HL-60 (cell line): Measurements from ENCODE around the gene DDR2.
"Not testable (repeated sequence)": the region's sequence is repeated elsewhere in the genome, so short reads cannot be mapped to it uniquely, and the experiment has no call there.

Source experiments
- DNase-seq, 2 experiments: peaks; one replicate each; pipeline ENCODE4 v3.0.0-alpha.2; 2010 to 2020; ENCODE audit warnings: low read depth in 1 of 2, low spot score in 1 of 2
- H3K27ac ChIP-seq: fragments of 250-450 bp; sonication (Bioruptor Pico); replicated peaks from 2 replicates; pipeline ENCODE4 v1.5.1; 2020; ENCODE audit warnings: mild to moderate bottlenecking, moderate library complexity
- H3K27me3 ChIP-seq: fragments of 250-450 bp; sonication (Bioruptor Pico); 2 replicates; pipeline ENCODE4 v1.5.1; 2021; ENCODE audit warnings: mild to moderate bottlenecking, moderate library complexity; ENCODE audit not compliant: insufficient read depth, poor library complexity, severe bottlenecking
- H3K4me3 ChIP-seq: replicated peaks from 2 replicates; pipeline ENCODE4 v1.5.1; 2011; ENCODE audit warnings: mild to moderate bottlenecking, control low read depth, low read length; ENCODE audit not compliant: insufficient read depth
- GABPA ChIP-seq: IDR thresholded peaks from 2 replicates; pipeline ENCODE4 v1.6.1; 2012; ENCODE audit warnings: low read depth
- POLR2AphosphoS5 ChIP-seq: IDR thresholded peaks from 2 replicates; pipeline ENCODE4 v1.6.1; 2012; ENCODE audit warnings: low read depth
- SPI1 ChIP-seq: IDR thresholded peaks from 2 replicates; pipeline ENCODE4 v1.6.1; 2012; ENCODE audit warnings: low read depth, mild to moderate bottlenecking, borderline replicate concordance
- long read RNA-seq: library from polyadenylated mRNA; unstranded; transcript quantifications from one replicate; pipeline ENCODE4 v2.0.0, GENCODE V29; 2020
- TF ChIP-seq, protein P1 (sequence below): IDR thresholded peaks from one replicate; pipeline ENCODE4 v1.5.1; 2011; ENCODE audit warnings: low read length, control low read depth, inconsistent platforms; ENCODE audit not compliant: insufficient read depth
- TF ChIP-seq, protein P2 (sequence below): IDR thresholded peaks from 2 replicates; pipeline ENCODE4 v1.6.1; 2012; ENCODE audit warnings: low read depth; ENCODE audit not compliant: insufficient replicate concordance

The DDR2 gene
- long read RNA-seq, result 0 reads

DNA sequence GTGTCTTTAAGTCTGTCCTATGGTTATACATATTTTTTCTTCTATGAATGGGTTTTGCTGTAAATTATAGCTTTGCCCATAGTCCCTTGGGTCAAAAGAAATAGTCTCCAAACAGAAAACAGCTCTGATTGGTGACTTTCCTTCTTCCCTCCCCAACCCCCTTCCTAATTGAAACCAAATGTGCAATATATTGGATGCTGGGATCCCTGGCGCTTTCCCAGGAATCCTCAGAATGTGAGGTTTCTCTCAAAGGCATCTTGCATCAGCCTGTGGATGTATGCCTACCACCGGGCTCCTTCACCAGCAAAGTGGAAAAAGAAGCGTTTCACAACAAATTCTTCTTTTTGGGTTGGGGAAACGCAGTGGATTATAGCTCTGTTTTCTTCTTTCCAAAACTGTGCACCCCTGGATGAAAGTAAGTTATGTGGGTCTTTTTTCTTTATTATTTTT lies at the start of gene DDR2:
Gene DDR2 (plus strand): TSS at position 248 of the 450 bp plus-strand sequence. CDS start 86,600 bp downstream, outside the sequence.
- H3K27ac ChIP-seq, result no peak within 1 kb of the TSS

DNA sequence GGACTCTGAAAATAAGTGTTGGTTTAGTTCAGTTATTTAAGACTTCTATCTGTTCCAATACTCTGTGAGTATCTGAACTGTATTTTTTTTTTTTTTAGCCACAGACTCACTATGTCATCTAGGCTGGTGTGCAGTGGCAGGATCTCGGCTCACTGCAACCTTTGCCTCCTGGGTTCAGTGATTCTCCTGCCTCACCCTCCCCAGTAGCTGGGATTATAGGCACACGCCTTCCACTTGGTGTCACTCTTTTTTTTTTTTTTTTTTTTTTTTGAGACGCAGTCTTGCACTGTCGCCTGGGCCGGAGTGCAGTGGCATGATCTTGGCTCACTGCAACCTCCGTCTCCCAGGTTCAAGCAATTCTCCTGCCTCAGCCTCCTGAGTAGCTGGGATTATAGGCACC lies 49.4 kb upstream of the DDR2 start:
- not testable (repeated sequence) for DNase-seq, H3K27me3 ChIP-seq, H3K4me3 ChIP-seq, H3K27ac ChIP-seq

More for the DNA sequence above, at the start of gene DDR2:
- Histone ChIP-seq H3K4me3 (no peak within 1 kb of the TSS), H3K27me3 (no peaks in the 10 kb centered on the region)
- DNase-seq, result no peak
- TF ChIP-seq SPI1, result no peak
- TF ChIP-seq, protein P1, sequence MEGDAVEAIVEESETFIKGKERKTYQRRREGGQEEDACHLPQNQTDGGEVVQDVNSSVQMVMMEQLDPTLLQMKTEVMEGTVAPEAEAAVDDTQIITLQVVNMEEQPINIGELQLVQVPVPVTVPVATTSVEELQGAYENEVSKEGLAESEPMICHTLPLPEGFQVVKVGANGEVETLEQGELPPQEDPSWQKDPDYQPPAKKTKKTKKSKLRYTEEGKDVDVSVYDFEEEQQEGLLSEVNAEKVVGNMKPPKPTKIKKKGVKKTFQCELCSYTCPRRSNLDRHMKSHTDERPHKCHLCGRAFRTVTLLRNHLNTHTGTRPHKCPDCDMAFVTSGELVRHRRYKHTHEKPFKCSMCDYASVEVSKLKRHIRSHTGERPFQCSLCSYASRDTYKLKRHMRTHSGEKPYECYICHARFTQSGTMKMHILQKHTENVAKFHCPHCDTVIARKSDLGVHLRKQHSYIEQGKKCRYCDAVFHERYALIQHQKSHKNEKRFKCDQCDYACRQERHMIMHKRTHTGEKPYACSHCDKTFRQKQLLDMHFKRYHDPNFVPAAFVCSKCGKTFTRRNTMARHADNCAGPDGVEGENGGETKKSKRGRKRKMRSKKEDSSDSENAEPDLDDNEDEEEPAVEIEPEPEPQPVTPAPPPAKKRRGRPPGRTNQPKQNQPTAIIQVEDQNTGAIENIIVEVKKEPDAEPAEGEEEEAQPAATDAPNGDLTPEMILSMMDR, result no peak
- no peak for TF ChIP-seq GABPA
- TF ChIP-seq, protein P2, sequence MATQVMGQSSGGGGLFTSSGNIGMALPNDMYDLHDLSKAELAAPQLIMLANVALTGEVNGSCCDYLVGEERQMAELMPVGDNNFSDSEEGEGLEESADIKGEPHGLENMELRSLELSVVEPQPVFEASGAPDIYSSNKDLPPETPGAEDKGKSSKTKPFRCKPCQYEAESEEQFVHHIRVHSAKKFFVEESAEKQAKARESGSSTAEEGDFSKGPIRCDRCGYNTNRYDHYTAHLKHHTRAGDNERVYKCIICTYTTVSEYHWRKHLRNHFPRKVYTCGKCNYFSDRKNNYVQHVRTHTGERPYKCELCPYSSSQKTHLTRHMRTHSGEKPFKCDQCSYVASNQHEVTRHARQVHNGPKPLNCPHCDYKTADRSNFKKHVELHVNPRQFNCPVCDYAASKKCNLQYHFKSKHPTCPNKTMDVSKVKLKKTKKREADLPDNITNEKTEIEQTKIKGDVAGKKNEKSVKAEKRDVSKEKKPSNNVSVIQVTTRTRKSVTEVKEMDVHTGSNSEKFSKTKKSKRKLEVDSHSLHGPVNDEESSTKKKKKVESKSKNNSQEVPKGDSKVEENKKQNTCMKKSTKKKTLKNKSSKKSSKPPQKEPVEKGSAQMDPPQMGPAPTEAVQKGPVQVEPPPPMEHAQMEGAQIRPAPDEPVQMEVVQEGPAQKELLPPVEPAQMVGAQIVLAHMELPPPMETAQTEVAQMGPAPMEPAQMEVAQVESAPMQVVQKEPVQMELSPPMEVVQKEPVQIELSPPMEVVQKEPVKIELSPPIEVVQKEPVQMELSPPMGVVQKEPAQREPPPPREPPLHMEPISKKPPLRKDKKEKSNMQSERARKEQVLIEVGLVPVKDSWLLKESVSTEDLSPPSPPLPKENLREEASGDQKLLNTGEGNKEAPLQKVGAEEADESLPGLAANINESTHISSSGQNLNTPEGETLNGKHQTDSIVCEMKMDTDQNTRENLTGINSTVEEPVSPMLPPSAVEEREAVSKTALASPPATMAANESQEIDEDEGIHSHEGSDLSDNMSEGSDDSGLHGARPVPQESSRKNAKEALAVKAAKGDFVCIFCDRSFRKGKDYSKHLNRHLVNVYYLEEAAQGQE, result no peak
- TF ChIP-seq POLR2AphosphoS5, result no peak

DNA sequence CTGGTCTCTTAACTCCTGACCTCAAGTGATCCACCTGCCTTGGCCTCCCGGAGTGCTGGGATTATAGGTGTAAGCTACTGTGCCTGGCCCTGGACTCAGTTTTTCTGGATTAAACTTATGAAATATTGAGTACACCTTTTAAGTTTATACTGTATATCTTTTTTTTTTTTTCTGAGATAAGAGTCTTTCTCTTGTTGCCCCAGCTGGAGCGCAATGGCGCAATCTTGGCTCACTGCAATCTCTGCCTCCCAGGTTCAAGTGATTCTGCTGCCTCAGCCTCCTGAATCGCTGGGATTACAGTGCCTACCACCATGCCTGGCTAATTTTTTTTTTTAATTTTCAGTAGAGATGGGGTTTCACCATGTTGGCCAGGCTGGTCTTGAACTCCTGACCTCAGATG lies 47.2 kb upstream of the DDR2 start:
- not testable (repeated sequence) for H3K4me3 ChIP-seq, H3K27me3 ChIP-seq, DNase-seq, H3K27ac ChIP-seq

DNA sequence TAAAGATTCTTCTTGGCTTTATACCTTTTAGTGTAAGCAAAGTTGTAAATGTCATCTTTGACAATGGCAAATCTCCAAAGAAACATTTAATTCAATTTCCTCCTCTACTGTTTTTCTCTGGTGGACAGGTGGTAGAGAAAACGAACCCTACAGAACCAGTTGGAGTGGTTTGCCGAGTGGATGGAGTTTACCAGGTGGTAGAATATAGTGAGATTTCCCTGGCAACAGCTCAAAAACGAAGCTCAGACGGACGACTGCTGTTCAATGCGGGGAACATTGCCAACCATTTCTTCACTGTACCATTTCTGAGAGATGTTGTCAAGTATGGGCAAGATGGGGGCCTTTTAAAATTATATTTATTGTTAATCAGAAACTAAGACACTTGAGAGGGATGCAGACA lies 44.9 kb upstream of the DDR2 start:
- no peak for DNase-seq
- TF ChIP-seq SPI1, result no peak
- no peak for TF ChIP-seq GABPA
- TF ChIP-seq, protein P2, result no peak
- no peak overlapping the region for H3K4me3 ChIP-seq
- no peaks in the 10 kb centered on the region for H3K27me3 ChIP-seq
- H3K27ac ChIP-seq, result no peak overlapping the region

DNA sequence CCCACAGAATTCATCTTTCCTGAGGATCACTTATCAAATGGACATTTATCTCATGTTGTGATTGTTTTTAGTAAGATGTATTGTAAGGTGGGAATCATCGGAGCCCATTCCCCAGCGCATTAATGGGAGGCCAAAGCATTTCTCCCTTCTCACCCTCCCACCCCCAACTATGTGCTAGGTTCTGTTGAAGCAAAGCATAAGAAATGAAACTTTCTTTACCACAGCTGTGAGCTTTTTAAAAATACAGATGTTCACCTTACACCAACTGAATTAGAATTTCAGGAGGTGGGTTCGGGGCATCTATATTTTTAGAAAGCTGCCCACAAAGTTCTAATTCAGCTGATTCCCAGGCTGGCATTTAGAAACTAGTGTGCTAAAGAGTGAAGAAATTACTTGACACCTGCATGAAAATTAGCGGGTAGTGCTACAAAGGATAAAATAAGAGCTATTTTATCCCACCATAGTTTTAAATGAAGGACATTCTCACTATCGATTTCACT lies 44.5 kb upstream of the DDR2 start:
- H3K27ac ChIP-seq, result no peak overlapping the region
- no peak overlapping the region for H3K4me3 ChIP-seq
- TF ChIP-seq, protein P1, result no peak
- TF ChIP-seq POLR2AphosphoS5 (no peak), GABPA (no peak), SPI1 (no peak)
- TF ChIP-seq, protein P2, result no peak
- H3K27me3 ChIP-seq, result no peaks in the 10 kb centered on the region
- no peak for DNase-seq
